Sigmoid colon (tissue), 7 donors: ENCODE results near the gene SGCB. TPM values are rescaled to one million over a fixed set of nuclear protein-coding genes. Genes with fewer than 3 reads are reported as not detected.

ENCODE experiments used
- DNase-seq: peaks from one replicate; pipeline ENCODE4 v3.0.0-alpha.2; 2019
- H3K27ac ChIP-seq, 4 donors: fragments of 200-600 bp; sonication (generic); one replicate each; pipeline ENCODE4 v1.5.1; 2016 to 2019; ENCODE audit warnings: mild to moderate bottlenecking in 1 of 4
- H3K27me3 ChIP-seq, 3 donors: fragments of 200-600 bp; sonication (generic); one replicate each; pipeline ENCODE4 v1.5.1; 2019; ENCODE audit warnings: mild to moderate bottlenecking in 1 of 3
- H3K36me3 ChIP-seq, 4 donors: fragments of 200-600 bp; sonication (generic); one replicate each; pipeline ENCODE4 v1.5.1; 2016 to 2019
- H3K4me1 ChIP-seq, 4 donors: fragments of 200-600 bp; sonication (generic); one replicate each; pipeline ENCODE4 v1.5.1; 2017 to 2019
- H3K4me3 ChIP-seq, 4 donors: fragments of 200-600 bp; sonication (generic); one replicate each; pipeline ENCODE4 v1.5.1; 2017 to 2019; ENCODE audit warnings: mild to moderate bottlenecking in 2 of 4, moderate library complexity in 1 of 4
- H3K9me3 ChIP-seq, 4 donors: fragments of 200-600 bp in 3 of 4; sonication (generic) in 3 of 4; one replicate each; pipeline versions ENCODE4 v1.5.1 to v1.6.1; 2013 to 2019
- EP300 ChIP-seq, 4 donors: sonication (generic); formaldehyde crosslinking; IDR thresholded peaks; one replicate each; pipeline ENCODE4 v1.6.1; 2017; ENCODE audit warnings: antibody characterized with exemption in 4 of 4
- POLR2A ChIP-seq, 2 donors: fragments of 450-650 bp; IDR thresholded peaks; one replicate each; pipeline ENCODE4 v1.6.1; 2016; ENCODE audit warnings: antibody characterized with exemption in 2 of 2, mild to moderate bottlenecking in 2 of 2, moderate library complexity in 2 of 2
- POLR2AphosphoS5 ChIP-seq, 4 donors: sonication (generic); formaldehyde crosslinking; IDR thresholded peaks; one replicate each; pipeline ENCODE4 v1.6.1; 2017; ENCODE audit warnings: antibody characterized with exemption in 4 of 4
- WGBS, 2 donors: extraction: QIAGEN DNeasy Blood & Tissue Kit; methylation state at CpG; one replicate each; pipeline ENCODE4 v1.1.7; 2013; 5-methylcytosine and 5-hydroxymethylcytosine counted together
- intact Hi-C: fragments of 100-400 bp; cut with DNase I; formaldehyde crosslinking; loops from one replicate; pipeline ENCODE4 v1.15.1; 2023
- polyA plus RNA-seq, 3 donors: library from polyadenylated mRNA; stranded (reverse); fragments of 200-250 nt; gene quantifications; one replicate each; pipeline ENCODE4 v1.2.3, GENCODE V29; 2013
- total RNA-seq, 4 donors: library from RNA; depleted of rRNA; stranded (reverse); fragments of >200 nt; gene quantifications; one replicate each; pipeline ENCODE4 v1.1.0, GENCODE V29; 2016
- TF ChIP-seq, protein P1 (sequence below), 4 experiments: fragments of 450-650 bp in 3 of 4; fragments of 200-600 bp in 1 of 4; IDR thresholded peaks; one replicate each; pipeline ENCODE4 v1.5.1; 2016 to 2019; ENCODE audit warnings: antibody characterized with exemption in 4 of 4, mild to moderate bottlenecking in 3 of 4, moderate library complexity in 2 of 4
- donor health status: healthy with polysubstance abuse.
- donor health status: Bipolar disorder and iron deficiency.
- donor health status: healthy.

SGCB gene
- total and polyA plus RNA-seq, 7 donors = 3.7 to 92.7 (median 57.7) TPM

DNA sequence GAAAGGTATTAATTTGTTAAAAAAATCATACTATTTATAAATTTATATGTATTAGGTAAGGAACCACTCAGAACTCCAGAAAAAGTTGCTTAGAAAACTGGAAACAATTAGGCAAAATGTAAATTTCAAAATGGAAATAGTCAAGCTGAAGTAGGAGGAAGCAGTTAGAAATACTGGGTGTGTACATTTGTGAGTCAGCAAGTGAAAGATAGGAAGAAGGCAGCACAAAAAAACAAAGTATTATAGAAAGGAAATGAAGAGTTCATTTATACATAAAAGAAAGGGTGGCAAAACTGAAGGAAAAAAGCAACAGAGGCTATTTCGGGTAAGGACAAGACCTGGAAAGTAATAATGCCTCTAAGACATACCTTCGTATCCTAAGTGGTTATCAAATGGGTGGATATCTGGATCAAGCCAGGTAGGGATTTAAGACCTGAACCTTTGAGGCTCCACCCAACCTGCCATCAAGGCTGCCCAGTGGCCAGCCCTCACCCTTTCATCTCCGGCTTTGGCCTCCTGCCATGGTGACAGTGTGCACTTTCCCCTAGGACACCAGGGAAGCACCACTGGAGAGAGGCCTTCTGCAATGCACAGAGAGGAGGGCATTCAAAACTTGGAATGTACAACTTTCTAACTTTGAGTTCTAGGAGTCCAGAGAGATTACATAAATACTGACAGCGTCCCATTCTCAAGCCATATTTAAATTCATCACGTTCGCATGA, 18.0 kb downstream of the SGCB start, which contains the start of gene LRRC66:
TSS of gene LRRC66 (minus strand) at position 428 of the 722 bp plus-strand sequence. CDS start 2,750 bp downstream, outside the sequence.
- WGBS, 2 donors = 34 to 74% methylated on average over 6 of the region's 6 CpGs
- Histone ChIP-seq H3K27me3 (no peaks in the 10 kb centered on the region), H3K4me1 (no peaks in the 10 kb centered on the region), H3K9me3 (no peaks in the 10 kb centered on the region), H3K36me3 (peaks cover 0 to 35% (median 5%) of the 10 kb centered on the region in 4 donors), H3K4me3 (no peak within 1 kb of the TSS), H3K27ac (no peak within 1 kb of the TSS)
- no peak for DNase-seq
- TF ChIP-seq POLR2A (IDR thresholded peaks at IDR 0.05) (no peak), POLR2AphosphoS5 (IDR thresholded peaks at IDR 0.05) (no peak), EP300 (IDR thresholded peaks at IDR 0.05) (no peak)
- TF ChIP-seq, protein P1, sequence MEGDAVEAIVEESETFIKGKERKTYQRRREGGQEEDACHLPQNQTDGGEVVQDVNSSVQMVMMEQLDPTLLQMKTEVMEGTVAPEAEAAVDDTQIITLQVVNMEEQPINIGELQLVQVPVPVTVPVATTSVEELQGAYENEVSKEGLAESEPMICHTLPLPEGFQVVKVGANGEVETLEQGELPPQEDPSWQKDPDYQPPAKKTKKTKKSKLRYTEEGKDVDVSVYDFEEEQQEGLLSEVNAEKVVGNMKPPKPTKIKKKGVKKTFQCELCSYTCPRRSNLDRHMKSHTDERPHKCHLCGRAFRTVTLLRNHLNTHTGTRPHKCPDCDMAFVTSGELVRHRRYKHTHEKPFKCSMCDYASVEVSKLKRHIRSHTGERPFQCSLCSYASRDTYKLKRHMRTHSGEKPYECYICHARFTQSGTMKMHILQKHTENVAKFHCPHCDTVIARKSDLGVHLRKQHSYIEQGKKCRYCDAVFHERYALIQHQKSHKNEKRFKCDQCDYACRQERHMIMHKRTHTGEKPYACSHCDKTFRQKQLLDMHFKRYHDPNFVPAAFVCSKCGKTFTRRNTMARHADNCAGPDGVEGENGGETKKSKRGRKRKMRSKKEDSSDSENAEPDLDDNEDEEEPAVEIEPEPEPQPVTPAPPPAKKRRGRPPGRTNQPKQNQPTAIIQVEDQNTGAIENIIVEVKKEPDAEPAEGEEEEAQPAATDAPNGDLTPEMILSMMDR (IDR thresholded peaks at IDR 0.05) = no peak
- intact Hi-C loops = no loop called here

DNA sequence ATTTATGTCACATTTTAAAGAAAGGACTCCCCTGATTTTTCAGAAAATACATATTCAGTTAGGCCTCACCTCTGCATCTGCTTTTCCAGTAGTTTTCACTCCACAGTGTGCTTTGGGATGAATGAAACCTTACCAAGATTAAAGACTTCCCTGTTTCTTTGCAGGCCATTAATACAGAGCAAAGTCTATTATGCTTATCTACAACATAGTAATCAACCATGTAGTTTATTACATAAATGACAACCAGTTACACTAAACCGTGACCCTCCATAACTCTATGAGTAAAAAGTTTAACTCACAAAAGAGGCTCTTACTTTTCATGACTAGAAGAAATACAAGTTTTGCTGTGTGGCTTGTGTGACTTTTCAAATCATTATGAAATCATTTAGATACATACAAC, 20.3 kb downstream of the SGCB start:
- intact Hi-C loops = no loop called here
- WGBS, 2 donors = 10 to 32% methylated on average over 1 of the region's 1 CpG
- no peaks in the 10 kb centered on the region for H3K9me3 ChIP-seq
- TF ChIP-seq EP300 (IDR thresholded peaks at IDR 0.05) (no peak), POLR2A (IDR thresholded peaks at IDR 0.05) (no peak), POLR2AphosphoS5 (IDR thresholded peaks at IDR 0.05) (no peak)
- TF ChIP-seq, protein P1 (IDR thresholded peaks at IDR 0.05) = no peak
- DNase-seq = no peak
- H3K36me3 ChIP-seq = peaks cover 0 to 23% (median 5%) of the 10 kb centered on the region in 4 donors
- H3K4me3 ChIP-seq = no peak overlapping the region
- H3K27me3 ChIP-seq = no peaks in the 10 kb centered on the region
- H3K4me1 ChIP-seq = no peaks in the 10 kb centered on the region
- H3K27ac ChIP-seq = no peak overlapping the region

DNA sequence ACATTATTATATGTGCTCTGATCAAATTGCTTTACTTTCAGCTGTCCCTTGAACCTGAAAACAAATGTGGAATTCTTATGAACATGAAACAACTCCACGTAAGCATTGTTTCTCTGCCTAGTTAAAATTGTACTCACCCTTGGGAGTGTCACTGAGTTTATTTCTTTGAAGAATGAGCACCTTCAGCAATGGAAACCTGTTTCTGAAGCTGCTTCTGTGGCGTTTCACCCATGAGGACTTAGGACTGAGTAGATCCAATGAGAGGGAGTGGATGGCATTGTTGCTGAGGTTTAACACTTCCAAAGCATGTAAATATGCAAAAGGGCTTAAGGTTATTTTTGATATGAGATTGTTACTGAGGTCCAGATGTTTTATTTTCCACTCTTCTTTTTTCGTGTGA, 21.1 kb downstream of the SGCB start:
- Histone ChIP-seq H3K9me3 (no peaks in the 10 kb centered on the region), H3K27ac (no peak overlapping the region), H3K4me1 (no peaks in the 10 kb centered on the region), H3K4me3 (no peak overlapping the region), H3K27me3 (no peaks in the 10 kb centered on the region), H3K36me3 (peaks cover 0 to 15% (median 3%) of the 10 kb centered on the region in 4 donors)
- no peak for DNase-seq
- WGBS, 2 donors = 19 to 60% methylated on average over 3 of the region's 3 CpGs
- intact Hi-C loops = no loop called here
- TF ChIP-seq, protein P1 (IDR thresholded peaks at IDR 0.05) = no peak
- no peak for TF ChIP-seq POLR2AphosphoS5 (IDR thresholded peaks at IDR 0.05)
- TF ChIP-seq EP300 (IDR thresholded peaks at IDR 0.05) = no peak
- TF ChIP-seq POLR2A (IDR thresholded peaks at IDR 0.05) = no peak

DNA sequence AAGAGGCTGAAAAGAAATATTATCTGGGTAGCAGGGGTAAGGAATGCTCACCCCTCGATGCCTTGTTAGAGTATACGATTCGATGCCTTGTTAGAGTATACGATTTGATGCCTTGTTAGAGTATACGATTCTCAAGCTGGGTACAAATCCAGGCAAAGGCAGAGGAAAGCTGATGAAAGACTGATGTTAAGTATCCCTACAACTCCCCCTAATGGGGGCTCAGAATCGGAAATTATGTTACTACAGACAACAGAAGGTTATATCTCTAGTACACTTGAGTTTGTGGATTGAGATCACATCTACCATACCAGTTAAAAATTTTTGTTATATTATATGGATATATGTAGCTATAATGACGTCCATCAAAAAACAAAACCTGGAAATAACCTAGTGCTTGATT, 22.7 kb downstream of the SGCB start:
- no peak overlapping the region for H3K27ac ChIP-seq
- H3K27me3 ChIP-seq = no peaks in the 10 kb centered on the region
- no peak overlapping the region for H3K4me3 ChIP-seq
- H3K9me3 ChIP-seq = no peaks in the 10 kb centered on the region
- intact Hi-C loops = no loop called here
- TF ChIP-seq POLR2A (IDR thresholded peaks at IDR 0.05) (no peak), POLR2AphosphoS5 (IDR thresholded peaks at IDR 0.05) (no peak), EP300 (IDR thresholded peaks at IDR 0.05) (no peak)
- TF ChIP-seq, protein P1 (IDR thresholded peaks at IDR 0.05) = no peak
- H3K36me3 ChIP-seq = peaks cover 0 to 18% (median 2%) of the 10 kb centered on the region in 4 donors
- DNase-seq = no peak
- 79 to 84% methylated on average over 7 of the region's 7 CpGs for WGBS, 2 donors
- H3K4me1 ChIP-seq = no peaks in the 10 kb centered on the region
